Hippocampal formation (tissue), 2 donors: ENCODE data around the gene TMEM232.
"Not testable (repeated sequence)": the region's sequence is repeated elsewhere in the genome, so short reads cannot be mapped to it uniquely, and the experiment has no call there.

Experiments
- DNase-seq, 2 donors: peaks; one replicate each; lab custom pipeline; 2025; lab: John Stamatoyannopoulos, UW

Gene TMEM232

GRCh38 chr5:110625376-110625999, 101.0 kb downstream of the TMEM232 start:
- peak in 1 of 2 donors; percentile 75 for DNase-seq

- DNase-seq: no peak
These were observed 102.6 kb downstream of the TMEM232 start for GRCh38 chr5:110623874-110624273.

GRCh38 chr5:110618941-110619340, 107.5 kb downstream of the TMEM232 start:
- no peak for DNase-seq

- no peak for DNase-seq
These were observed 110.5 kb downstream of the TMEM232 start for GRCh38 chr5:110616009-110616408.

- DNase-seq: no peak
These were observed 113.7 kb downstream of the TMEM232 start for GRCh38 chr5:110612794-110613247.

GRCh38 chr5:110611817-110612216, 114.7 kb downstream of the TMEM232 start:
- DNase-seq: no peak

- no peak for DNase-seq
These were observed 131.6 kb downstream of the TMEM232 start for GRCh38 chr5:110594866-110595265.

- DNase-seq: no peak
These were observed 136.3 kb downstream of the TMEM232 start for GRCh38 chr5:110590187-110590586.

GRCh38 chr5:110588286-110588980, 138.0 kb downstream of the TMEM232 start:
- no peak for DNase-seq

- no peak for DNase-seq
These were observed 145.8 kb downstream of the TMEM232 start for GRCh38 chr5:110580625-110581024.

- DNase-seq: no peak
These were observed 153.7 kb downstream of the TMEM232 start for GRCh38 chr5:110572729-110573128.

GRCh38 chr5:110562191-110562590, 164.3 kb downstream of the TMEM232 start:
- DNase-seq: no peak

GRCh38 chr5:110561510-110561909, 165.0 kb downstream of the TMEM232 start:
- DNase-seq: no peak

- no peak for DNase-seq
These were observed 177.2 kb downstream of the TMEM232 start for GRCh38 chr5:110549301-110549700.

- no peak for DNase-seq
These were observed 178.3 kb downstream of the TMEM232 start for GRCh38 chr5:110548171-110548570.

- no peak for DNase-seq
These were observed 179.0 kb downstream of the TMEM232 start for GRCh38 chr5:110547495-110547894.

- DNase-seq: no peak
These were observed 180.8 kb downstream of the TMEM232 start for GRCh38 chr5:110545716-110546115.

- DNase-seq: no peak
These were observed 181.9 kb downstream of the TMEM232 start for GRCh38 chr5:110544603-110545002.

- no peak for DNase-seq
These were observed 183.5 kb downstream of the TMEM232 start for GRCh38 chr5:110542949-110543348.

GRCh38 chr5:110536120-110537115, 190.1 kb downstream of the TMEM232 start:
- peak in 1 of 2 donors; percentile 40 for DNase-seq

GRCh38 chr5:110535146-110535545, 191.3 kb downstream of the TMEM232 start:
- not testable (repeated sequence) for DNase-seq

- DNase-seq: no peak
These were observed 200.7 kb downstream of the TMEM232 start for GRCh38 chr5:110525762-110526161.
